Measurements from ENCODE around the gene FOXN4.

GRCh38 chr12:109356577-109356976, 47.5 kb upstream of the FOXN4 start:
- no peak for TF ChIP-seq CTCF (IDR thresholded peaks at IDR 0.05; ENCODE audit: insufficient read depth, low read length, poor library complexity, severe bottlenecking)
- TF ChIP-seq EZH2phosphoT487 (conservative IDR thresholded peaks at IDR 0.05; ENCODE audit: low read length) = no peak
